ENCODE data around the gene HOGA1.

GRCh38 chr10:97573021-97573420 is 11.2 kb upstream of the HOGA1 start:
- no peak for TF ChIP-seq CTCF (IDR thresholded peaks at IDR 0.05; ENCODE audit: insufficient read depth, low read length)
- no peak for TF ChIP-seq POLR2AphosphoS5 (IDR thresholded peaks at IDR 0.05; ENCODE audit: low read depth)
- TF ChIP-seq SPI1 (IDR thresholded peaks at IDR 0.05; ENCODE audit: borderline replicate concordance, low read depth): no peak
- no peak for TF ChIP-seq GABPA (IDR thresholded peaks at IDR 0.05; ENCODE audit: low read depth)
- TF ChIP-seq REST (IDR thresholded peaks at IDR 0.05; ENCODE audit: insufficient replicate concordance, low read depth): no peak

All from HL-60 (cell line).